Fibroblast of skin of left biceps (primary cell): ENCODE results near the gene PVRIG.
"Not testable (repeated sequence)": the region's sequence is repeated elsewhere in the genome, so short reads cannot be mapped to it uniquely, and the experiment has no call there.

Experiments
- DNase-seq, 2 experiments: peaks; one replicate each; pipeline ENCODE4 v3.0.0-alpha.2; 2013; ENCODE audit warnings: low read depth in 2 of 2

The PVRIG gene

DNA sequence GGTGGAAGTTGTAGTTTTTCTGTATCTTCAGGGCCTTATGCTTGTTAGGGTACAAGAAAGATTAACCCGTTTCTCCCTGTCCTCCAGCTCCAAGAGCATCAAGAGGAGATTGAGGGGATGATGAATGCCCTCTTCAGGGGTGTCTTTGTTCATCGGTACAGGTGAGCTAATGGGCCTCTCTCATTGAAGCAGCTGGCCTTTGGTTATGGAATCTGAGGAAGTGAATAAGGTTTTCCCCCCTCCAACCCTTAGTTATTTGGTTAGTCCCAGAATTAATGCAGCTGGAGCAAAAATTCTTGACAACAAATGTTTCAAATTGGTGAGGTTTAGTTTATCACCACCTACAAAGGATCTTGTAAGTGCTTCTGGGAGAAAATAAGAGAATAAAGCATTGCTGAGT, 24.5 kb upstream of the PVRIG start:
- DNase-seq, result no peak

DNA sequence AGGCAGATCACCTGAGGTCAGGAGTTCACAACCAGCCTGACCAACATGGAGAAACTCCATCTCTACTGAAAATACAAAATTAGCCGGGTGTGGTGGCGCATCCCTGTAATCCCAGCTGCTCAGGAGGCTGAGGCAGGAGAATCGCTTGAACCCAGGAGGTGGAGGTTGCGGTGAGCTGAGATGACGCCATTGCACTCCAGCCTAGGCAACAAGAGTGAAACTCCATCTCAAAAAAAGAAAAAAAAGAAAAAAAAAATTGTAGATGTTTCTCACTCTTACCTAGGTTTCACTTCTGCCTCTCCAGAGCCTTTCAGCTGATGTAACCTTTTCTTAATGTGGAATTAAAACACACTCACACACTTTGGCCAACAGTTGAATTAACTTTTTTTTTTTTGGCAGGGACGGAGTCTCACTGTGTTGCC, 23.8 kb upstream of the PVRIG start:
- not testable (repeated sequence) for DNase-seq

DNA sequence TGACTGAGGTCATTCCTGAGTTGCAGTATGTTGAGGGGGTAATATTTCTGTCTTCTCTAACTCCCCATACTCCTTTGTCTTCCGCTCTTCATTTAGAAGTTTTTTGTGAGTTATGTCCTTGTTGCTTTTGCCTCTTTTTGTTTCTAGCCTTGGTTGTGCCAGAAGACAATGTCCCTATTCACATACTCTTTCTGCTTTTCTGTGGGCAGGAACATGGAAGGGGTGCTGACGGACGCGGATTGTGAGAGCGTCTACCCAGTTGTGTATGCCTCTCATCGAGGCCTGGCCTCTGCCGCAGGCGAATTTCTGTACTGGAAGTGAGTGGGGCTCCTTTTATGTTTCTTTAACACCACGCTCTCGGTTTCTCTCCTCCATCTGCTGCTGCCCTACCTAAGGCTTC, 21.5 kb upstream of the PVRIG start:
- DNase-seq, result no peak

DNA sequence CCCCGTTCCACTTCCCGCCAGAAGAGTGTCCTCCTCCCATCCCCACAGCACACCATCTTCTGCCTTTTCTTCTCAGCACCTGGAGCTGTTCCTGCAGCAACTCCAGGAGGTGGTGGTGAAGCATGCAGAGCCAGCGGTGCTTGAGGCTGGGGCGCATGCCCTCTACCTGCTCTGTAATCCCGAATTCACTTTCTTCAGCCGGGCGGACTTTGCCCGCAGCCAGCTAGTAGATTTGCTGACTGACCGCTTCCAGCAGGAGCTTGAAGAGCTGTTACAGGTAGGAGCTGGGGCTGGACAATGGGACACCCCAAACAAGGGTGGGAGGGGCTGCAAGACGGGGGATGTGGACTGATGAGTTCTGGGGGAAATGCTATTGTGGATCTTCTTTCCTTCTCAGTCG, 19.1 kb upstream of the PVRIG start:
- DNase-seq, result no peak

DNA sequence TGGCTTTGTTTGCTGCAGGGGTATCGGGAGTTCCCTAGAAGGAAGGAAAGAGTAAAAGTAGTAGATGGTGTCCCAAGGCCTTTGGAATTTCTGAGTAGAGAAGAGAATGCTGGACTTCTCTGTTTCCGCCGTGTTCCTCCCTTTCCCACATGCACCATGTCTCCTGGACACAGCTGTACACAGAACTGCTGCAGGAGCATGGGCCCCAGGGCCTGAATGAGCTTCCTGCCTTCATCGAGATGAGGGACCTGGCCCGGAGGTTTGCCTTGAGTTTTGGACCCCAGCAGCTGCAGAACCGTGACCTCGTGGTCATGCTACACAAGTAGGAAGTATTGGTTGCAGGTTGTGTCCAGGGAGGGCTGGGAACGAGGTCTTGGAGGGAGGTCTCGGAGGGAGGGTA, 15.3 kb upstream of the PVRIG start:
- DNase-seq, result no peak

DNA sequence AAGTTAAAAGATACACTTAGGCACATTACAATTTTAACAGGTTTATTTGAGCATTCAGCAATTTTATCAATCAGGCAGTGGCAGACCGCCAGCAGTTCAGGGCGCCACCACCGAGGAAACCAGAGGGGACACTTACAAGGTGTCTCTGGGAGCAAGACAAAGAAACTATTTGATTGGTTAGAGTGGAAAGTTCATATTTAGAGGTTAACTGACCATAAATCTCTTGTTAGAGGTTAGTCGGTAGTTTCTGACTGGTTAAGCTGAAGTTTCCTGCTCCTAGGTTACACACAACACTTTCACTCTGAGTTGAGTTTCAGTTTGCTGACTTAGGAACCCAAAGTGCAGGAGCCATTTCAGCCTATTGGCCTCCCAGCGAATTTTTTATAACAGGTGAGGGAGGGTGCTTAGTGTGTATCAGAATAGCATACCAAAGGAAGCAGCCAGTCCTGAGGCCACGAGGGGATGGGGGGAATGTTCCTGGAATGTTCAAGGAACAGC, 10.8 kb upstream of the PVRIG start:
- no peak for DNase-seq

DNA sequence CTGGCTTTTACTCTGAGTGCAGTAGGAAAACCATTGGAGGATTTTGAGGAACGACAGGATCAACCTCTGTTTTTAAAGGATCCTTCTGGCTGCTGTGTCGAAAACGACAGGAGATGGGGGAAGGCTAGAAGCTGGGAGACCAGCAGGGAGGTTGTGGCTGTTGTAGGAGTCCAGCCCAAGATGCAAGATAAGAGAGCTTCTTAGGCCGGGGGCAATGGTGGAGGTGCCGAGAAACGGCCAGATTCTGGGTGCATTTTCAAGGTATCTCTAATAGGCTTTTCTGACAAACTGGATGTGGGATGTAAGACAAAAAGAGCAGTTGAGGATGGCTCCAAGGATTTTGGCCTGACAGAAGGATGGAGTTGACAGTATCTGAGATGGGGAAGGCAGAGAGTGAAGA, 10.3 kb upstream of the PVRIG start:
- no peak for DNase-seq

DNA sequence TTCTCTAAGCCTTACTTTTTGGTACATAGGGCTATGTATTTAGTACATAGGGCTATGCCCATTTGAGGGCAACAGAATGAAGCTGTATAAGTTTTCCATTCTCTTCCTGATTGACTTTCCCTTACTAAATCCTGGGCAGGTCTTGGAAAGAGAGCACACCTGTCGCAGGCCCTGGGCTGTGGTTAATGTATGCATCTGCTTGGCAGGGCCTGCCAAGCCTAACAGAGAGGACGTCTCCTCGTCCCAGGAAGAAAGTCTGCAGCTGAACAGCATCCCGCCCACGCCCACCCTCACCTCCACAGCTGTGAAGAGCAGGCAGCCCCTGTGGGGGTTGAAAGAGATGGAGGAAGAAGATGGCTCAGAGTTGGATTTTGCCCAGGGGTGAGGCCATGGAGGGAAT, 8.9 kb upstream of the PVRIG start:
- no peak for DNase-seq

DNA sequence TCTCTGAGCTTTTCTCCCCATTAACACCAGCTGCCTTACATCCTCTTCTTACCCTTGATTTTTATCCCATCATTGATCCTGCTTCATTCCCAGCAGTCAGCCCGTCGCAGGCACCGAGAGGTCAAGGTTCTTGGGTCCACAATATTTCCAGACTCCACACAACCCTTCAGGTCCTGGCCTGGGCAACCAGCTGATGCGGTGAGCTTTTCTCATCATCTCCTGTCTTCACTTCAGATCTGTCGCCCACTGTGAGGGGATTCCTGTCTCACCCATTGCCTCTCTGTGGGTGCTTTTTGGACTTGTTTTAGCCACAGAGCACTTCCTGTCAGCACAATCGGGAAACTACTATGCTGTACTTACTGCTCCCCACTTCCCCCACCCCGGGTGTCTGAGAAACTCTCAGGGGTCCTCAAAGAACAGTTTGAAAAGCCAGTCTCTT, 8.4 kb upstream of the PVRIG start:
- DNase-seq, result no peak

DNA sequence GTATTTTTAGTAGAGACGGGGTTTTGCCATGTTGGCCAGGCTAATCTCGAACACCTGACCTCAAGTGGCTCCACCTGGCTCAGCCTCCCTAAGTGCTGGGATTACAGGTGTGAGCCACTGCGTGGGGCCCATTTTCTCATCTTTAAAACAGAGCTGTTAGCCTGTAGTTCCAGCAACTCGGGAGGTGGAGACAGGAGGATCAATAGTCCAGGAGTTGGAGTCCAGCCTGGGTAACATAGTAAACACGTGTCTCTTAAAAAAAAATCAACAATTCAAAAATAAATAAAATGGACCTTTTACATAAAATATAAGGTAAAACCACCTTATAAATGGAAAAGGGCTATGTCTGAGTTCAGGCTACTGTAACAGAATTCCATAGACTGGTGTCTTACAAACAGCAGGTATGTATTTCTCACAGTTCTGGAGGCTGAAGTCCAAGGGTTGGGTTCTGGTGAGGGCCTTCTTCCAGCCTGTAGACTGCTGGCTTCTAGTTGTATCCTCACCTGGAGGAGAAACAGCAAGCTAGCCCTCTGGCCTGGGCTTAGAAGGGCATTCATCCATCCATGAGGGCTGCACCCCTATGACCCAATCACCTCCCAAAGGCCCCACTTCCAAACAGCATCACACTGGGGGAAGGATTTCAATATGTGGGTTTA, 7.0 kb upstream of the PVRIG start:
- DNase-seq, result no peak

DNA sequence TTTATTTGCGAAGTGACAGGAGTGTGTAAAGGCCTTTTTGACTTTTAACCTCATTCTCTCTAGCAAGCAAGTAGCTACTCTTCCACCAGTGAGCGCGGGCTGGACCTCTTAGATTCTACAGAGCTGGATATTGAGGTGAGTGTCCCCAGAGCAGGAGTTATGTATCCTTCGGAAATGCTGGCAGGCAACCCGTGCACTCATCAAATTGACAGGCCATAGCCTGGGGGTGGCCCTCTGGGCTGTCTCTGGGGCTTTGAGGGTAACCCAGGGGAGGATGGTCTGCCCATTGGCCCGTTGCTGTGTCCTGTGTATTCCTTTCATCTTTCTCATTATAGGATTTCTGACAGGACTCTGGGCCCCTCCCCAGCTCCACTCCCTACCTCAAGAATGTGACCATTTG, 6.1 kb upstream of the PVRIG start:
- no peak for DNase-seq

DNA sequence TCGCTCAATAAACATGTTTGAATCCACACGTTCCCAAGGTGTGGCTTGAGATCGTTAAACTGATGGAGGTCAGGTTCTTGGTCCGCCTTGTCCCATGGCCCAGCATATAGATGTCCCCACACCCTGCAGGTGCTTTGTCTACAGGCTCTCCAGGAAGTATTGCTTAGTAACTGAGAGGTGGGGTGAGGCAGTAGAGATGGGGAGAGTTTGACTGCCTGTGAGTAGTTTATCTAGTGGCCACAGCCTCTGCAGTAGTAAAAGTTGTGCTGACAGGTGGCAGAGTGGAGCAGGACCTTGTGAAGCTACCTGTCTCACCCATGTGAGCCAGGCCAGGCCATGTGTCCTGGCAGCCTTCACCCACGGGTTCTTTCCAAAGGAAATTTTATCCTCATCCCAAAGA, 5.4 kb upstream of the PVRIG start:
- not testable (repeated sequence) for DNase-seq

DNA sequence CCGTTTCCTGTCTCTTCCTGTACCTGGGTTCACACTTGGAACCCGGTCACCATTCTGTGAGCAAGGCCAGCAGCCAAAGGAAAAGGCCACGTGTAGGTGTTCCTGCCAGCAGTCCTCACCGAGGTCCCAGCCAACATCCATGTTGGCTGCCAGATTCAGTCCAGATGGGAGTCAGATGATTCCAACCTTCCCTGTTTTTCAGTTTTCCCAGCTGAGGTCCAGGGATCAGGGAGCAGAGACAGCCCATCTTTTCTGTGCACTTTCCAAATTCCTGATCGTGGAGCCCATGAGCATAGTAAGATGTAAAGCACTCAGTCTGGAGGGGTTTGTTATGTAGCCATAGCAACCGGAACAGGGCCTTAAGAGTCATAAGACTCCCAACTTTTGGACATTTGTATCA, 3.9 kb upstream of the PVRIG start:
- DNase-seq, result no peak

DNA sequence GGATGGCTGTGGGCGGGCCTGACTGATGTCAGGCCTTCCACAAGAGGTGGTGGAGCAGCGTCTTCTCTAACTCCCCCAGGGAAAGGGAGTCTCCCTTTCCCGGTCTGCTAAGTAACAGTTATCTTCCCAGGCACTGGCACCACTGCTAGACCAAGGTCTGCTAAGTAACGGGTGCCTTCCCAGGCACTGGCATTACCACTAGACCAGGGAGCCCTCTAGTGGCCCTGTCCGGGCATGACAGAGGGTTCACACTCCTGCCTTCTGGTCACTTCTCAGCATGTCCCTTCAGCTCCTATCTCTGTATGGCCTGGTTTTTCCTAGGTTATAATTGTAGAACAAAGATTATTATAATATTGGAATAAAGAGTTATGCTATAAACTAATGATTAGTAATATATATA, 1.8 kb upstream of the PVRIG start:
- not testable (repeated sequence) for DNase-seq

DNA sequence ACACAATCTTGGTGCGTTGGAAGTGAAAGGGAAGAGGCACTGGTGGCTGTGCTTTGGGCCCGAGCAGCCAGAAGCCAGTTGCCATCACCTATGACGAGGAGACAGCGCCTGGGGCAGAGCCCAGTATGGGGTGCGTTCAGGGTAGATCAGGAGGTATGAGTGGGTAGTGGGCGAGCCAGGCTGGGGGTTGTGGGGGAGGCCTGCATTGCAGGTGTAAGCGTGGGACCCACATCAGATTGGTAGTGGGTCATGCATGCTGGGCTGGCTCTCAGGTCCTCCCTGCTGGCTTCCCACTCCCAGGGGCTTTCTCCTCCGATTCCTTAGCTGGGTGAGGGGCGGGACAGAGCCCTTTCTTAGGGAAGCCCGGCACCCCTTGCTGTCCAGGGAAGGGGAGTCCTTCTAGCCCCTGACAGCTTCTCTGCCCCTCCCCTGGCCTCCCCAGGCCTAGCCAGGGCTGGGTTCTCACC, 445 bp upstream of the PVRIG start:
- DNase-seq, result no peak

DNA sequence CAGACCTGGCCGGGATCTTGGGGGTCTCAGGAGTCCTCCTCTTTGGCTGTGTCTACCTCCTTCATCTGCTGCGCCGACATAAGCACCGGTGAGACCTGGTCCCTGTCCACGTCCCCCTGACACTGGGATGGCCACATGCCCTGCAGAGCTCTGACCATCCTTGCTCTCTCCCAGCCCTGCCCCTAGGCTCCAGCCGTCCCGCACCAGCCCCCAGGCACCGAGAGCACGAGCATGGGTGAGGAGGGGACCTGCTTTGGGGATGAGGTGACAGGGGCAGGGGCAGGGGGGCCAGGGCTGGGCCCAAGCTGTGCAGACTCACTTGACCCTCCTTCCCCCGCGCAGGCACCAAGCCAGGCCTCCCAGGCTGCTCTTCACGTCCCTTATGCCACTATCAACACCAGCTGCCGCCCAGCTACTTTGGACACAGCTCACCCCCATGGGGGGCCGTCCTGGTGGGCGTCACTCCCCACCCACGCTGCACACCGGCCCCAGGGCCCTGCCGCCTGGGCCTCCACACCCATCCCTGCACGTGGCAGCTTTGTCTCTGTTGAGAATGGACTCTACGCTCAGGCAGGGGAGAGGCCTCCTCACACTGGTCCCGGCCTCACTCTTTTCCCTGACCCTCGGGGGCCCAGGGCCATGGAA, 959 bp downstream of the PVRIG start:
- no peak for DNase-seq

DNA sequence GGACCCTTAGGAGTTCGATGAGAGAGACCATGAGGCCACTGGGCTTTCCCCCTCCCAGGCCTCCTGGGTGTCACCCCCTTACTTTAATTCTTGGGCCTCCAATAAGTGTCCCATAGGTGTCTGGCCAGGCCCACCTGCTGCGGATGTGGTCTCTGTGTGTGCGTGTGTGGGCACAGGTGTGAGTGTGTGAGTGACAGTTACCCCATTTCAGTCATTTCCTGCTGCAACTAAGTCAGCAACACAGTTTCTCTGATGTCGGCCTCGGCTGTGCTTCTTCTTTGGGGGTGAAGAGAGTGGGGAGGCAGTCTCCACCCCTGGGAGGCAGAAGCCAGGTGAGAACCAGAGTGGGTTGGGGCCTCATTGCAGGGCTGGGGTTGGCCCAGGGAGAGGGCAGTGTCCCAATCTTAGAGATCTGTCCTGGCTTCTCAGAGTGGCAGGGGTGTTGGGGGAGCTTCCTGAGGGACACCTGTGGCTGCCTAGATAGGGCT, 1.5 kb downstream of the PVRIG start:
- no peak for DNase-seq

DNA sequence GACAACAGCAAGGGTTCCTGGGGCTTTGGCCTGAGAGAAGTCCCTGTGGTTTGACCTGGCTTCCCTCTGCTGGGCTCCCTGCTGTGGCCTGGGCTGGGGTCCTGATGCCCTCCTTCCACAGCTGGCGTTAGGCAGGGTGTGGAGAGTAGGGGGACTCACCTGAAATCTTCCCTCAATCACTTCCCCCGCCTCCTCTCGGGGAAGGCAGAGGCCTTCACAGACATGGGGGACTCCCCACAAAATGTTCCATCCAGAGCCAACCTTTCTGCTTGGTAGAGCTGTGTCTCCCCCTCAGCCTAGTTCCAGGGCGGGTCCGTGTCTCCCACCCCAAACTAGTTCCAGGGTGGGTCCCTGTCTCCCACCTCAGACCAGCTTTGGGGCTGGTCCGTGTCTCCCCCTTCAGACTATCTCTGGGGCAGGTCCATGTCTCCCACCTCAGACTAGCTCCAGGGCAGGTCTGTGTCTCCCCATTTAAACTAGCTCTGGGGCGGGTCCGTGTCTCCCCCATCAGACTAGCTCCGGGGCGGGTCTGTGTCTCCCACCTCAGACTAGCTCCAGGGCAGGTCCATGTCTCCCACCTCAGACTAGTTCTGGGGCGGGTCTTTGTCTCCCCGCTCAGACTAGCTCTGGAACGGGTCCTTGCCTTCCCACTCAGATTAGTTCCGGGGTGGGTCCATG, 2.2 kb downstream of the PVRIG start:
- DNase-seq, result no peak

DNA sequence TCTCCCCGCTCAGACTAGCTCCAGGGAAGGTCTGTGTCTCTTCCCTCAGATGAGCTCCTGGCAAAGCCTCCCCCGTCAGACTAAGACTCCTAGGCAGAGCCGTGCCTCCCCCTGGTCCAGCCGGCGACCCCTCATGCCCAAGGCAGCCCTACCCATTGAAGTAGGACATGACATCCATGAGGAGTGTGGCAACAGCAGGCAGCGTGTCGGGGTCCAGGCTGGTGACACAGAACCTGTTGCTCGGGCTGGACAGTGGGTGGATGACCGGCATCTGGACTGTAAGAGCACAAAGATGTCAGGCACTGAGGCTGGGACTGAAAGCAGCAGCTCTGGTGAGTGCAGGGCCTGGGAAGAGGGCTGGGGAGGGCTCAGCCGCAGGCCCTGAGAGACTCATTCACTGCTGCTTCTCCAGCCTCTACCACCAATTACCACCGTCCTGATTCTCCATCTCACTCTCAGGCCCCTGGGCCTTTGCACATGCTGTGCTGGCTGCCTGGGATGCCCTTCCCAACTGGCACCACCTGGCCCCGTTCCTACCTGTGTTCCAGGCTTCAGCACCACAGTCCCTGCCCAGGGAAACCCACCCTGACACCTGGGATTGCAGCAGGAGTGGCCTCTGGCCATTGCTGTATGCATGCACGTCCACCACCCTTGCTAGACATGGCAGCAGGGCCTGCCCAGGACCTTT, 2.8 kb downstream of the PVRIG start:
- no peak for DNase-seq

DNA sequence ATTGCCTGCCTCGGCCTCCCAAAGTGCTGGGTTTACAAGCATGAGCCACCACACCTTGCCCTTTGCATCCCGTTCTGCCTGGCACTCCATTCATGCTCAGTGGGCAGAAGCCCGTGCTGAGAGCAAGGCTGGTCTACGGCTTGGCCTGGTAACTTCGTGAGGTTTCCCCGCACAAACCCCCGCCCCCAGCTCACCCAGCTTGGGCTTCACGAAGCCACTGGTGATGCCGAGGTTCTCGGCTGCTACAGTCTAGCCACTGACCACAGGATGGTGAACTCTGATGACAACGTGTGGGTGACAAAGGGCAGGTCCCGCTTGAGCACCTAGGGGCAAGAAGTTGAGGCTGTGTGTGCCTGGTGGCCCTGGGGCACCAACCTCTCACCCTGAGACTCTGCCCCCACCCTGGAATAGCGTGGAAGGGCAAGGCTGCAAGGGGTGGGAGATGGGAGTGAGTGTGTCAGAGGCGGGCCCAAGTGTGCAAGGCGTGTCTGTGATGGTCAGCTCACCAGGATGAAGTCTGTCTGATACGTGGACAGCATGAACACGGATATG, 3.7 kb downstream of the PVRIG start:
- DNase-seq, result not testable (repeated sequence)

DNA sequence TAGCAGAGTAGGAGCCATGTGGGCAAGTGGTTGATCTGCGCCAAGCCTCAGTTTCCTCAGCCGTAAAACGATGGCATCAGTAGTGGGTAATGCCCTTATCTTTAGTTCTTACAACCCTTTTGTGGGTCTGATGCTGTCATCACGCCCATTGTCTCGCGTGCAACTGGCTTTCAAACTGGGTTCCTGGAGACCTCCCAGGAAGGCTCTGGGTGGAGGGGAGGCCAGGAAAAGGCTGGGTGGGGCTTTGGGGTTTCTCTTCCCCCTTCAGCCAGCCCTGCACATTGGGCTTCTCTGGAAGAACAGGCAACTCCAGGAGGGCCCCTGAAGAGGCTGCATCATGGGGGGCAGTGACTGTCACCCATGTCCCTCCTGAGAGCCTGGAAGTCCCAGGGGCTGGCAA, 5.1 kb downstream of the PVRIG start:
- not testable (repeated sequence) for DNase-seq
